Measurements from ENCODE around the gene TCFL5. TPM values are rescaled to one million over a fixed set of nuclear protein-coding genes. Genes with fewer than 3 reads are reported as not detected.

The TCFL5 gene
- total RNA-seq, 1 donor from 2014 or later, result 7.9 TPM

GRCh38 chr20:62828051-62828450 lies 33.6 kb downstream of the TCFL5 start:
- H3K27ac Mint-ChIP-seq, result no peak overlapping the region
- no peak overlapping the region for H3K4me3 Mint-ChIP-seq (ENCODE audit: low read depth)
- peaks cover 7% of the 10 kb centered on the region for H3K4me1 Mint-ChIP-seq (ENCODE audit: low read depth)
- TF ChIP-seq CTCF (IDR thresholded peaks at IDR 0.05; ENCODE audit: unreplicated experiment), result no peak
- no peaks in the 10 kb centered on the region for H3K27me3 Mint-ChIP-seq
- no peaks in the 10 kb centered on the region for H3K9me3 Mint-ChIP-seq (ENCODE audit: low read depth)
- DNase-seq (ENCODE audit: low spot score, unreplicated experiment), result no peak
- peaks cover 1% of the 10 kb centered on the region for H3K36me3 Mint-ChIP-seq (ENCODE audit: insufficient read depth)

GRCh38 chr20:62827311-62828038 lies 34.1 kb downstream of the TCFL5 start:
- Mint-ChIP-seq H3K36me3 (ENCODE audit: insufficient read depth) (no peaks in the 10 kb centered on the region), H3K27me3 (no peaks in the 10 kb centered on the region), H3K4me1 (ENCODE audit: low read depth) (peaks cover 4% of the 10 kb centered on the region), H3K9me3 (ENCODE audit: low read depth) (no peaks in the 10 kb centered on the region), H3K27ac (no peak overlapping the region), H3K4me3 (ENCODE audit: low read depth) (no peak overlapping the region)
- no peak for TF ChIP-seq CTCF (IDR thresholded peaks at IDR 0.05; ENCODE audit: unreplicated experiment)
- no peak for DNase-seq (ENCODE audit: low spot score, unreplicated experiment)

- H3K27me3 Mint-ChIP-seq, result no peaks in the 10 kb centered on the region
- no peak overlapping the region for H3K4me3 Mint-ChIP-seq (ENCODE audit: low read depth)
- H3K9me3 Mint-ChIP-seq (ENCODE audit: low read depth), result no peaks in the 10 kb centered on the region
- DNase-seq (ENCODE audit: low spot score, unreplicated experiment), result no peak
- peaks cover 4% of the 10 kb centered on the region for H3K4me1 Mint-ChIP-seq (ENCODE audit: low read depth)
- no peak for TF ChIP-seq CTCF (IDR thresholded peaks at IDR 0.05; ENCODE audit: unreplicated experiment)
- no peak overlapping the region for H3K27ac Mint-ChIP-seq
- H3K36me3 Mint-ChIP-seq (ENCODE audit: insufficient read depth), result no peaks in the 10 kb centered on the region
Observed at GRCh38 chr20:62826646-62827310, 34.8 kb downstream of the TCFL5 start.

GRCh38 chr20:62825986-62826645 lies 35.5 kb downstream of the TCFL5 start:
- Mint-ChIP-seq H3K9me3 (ENCODE audit: low read depth) (no peaks in the 10 kb centered on the region), H3K4me3 (ENCODE audit: low read depth) (no peak overlapping the region), H3K27ac (no peak overlapping the region), H3K36me3 (ENCODE audit: insufficient read depth) (no peaks in the 10 kb centered on the region), H3K4me1 (ENCODE audit: low read depth) (peaks cover 3% of the 10 kb centered on the region), H3K27me3 (no peaks in the 10 kb centered on the region)
- TF ChIP-seq CTCF (IDR thresholded peaks at IDR 0.05; ENCODE audit: unreplicated experiment), result no peak
- DNase-seq (ENCODE audit: low spot score, unreplicated experiment), result no peak

- Mint-ChIP-seq H3K4me3 (ENCODE audit: low read depth) (no peak overlapping the region), H3K36me3 (ENCODE audit: insufficient read depth) (no peaks in the 10 kb centered on the region), H3K4me1 (ENCODE audit: low read depth) (peaks cover 3% of the 10 kb centered on the region), H3K9me3 (ENCODE audit: low read depth) (no peaks in the 10 kb centered on the region), H3K27me3 (no peaks in the 10 kb centered on the region), H3K27ac (no peak overlapping the region)
- TF ChIP-seq CTCF (IDR thresholded peaks at IDR 0.05; ENCODE audit: unreplicated experiment), result no peak
- no peak for DNase-seq (ENCODE audit: low spot score, unreplicated experiment)
Observed at GRCh38 chr20:62825333-62825985, 36.2 kb downstream of the TCFL5 start.

All from progenitor cell of endocrine pancreas (in vitro differentiated cells).